ENCODE measurements around the gene ANKRD40. TPM values are rescaled to one million over a fixed set of nuclear protein-coding genes. Genes with fewer than 3 reads are reported as not detected.

The ANKRD40 gene
- total and polyA plus RNA-seq, 9 of the 15 experiments (the other 6 are each of a cell fraction or from before 2014, with no cell fraction given): 9.0 to 28.9 (median 27.7) TPM

DNA sequence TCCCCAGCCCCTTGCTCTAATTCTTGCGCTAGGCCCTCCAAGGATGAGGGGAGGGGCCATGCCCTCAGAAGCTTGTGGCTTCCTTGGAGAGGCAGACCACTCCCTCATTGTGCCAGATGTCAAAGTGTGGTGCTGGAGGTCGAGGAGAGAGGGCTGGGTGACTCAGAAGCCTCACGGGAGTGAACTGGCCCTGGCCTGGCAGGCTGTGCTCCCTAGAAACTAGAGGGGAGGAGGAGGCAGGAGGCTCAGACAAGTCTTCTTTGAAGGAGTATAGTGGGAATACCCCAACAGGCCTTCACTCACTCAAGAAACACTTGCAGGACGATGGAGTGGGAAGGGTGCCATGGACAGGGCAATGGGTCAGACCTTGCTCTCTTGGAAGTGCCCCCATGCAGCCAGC lies 18.5 kb downstream of the ANKRD40 start:
- no peak overlapping the region; a peak in 1 of 4 replicates for H3K9ac ChIP-seq (ENCODE audit: insufficient read depth in 1 of 2, low read depth in 2 of 2, low read length in 2 of 2)
- peaks cover 4 to 15% of the 10 kb centered on the region in 2 experiments; a peak in 3 of 5 replicates for H3K4me1 ChIP-seq (replicated peaks in 1 of 2; ENCODE audit: control insufficient read depth in 2 of 2, insufficient read depth in 2 of 2, low read length in 2 of 2)
- TF ChIP-seq ELF2 (CRISPR knock-in tag; IDR thresholded peaks at IDR 0.05): no peak
- no peak for TF ChIP-seq MCM3 (IDR thresholded peaks at IDR 0.05)
- no peak for TF ChIP-seq NBN (IDR thresholded peaks at IDR 0.05; ENCODE audit: low read depth)
- no peak for TF ChIP-seq RBM17 (IDR thresholded peaks at IDR 0.05; ENCODE audit: borderline replicate concordance, low read depth, low read length)
- TF ChIP-seq SIN3B (IDR thresholded peaks at IDR 0.05; ENCODE audit: low read depth): no peak
- TF ChIP-seq ESRRA (IDR thresholded peaks at IDR 0.05; ENCODE audit: borderline replicate concordance, low read depth): no peak
- no peak for TF ChIP-seq MBD2 (IDR thresholded peaks at IDR 0.05; ENCODE audit: borderline replicate concordance, low read depth)
- TF ChIP-seq RFX7 (CRISPR knock-in tag; IDR thresholded peaks at IDR 0.05): no peak
- H3K36me3 ChIP-seq (ENCODE audit: control insufficient read depth, insufficient read depth, low read length): peaks cover 20% of the 10 kb centered on the region
- DNase-seq (ENCODE audit: extremely low read depth in 1 of 4, low spot score in 3 of 4) (peak in 1 of 4 experiments; percentile 31), FAIRE-seq (peak; percentile 23), ATAC-seq (no peak; the same call in 2 of the 3 replicates)
- no peaks in the 10 kb centered on the region for H4K20me1 ChIP-seq (replicated peaks; ENCODE audit: control insufficient read depth, insufficient read depth, low read length)
- H3K9me1 ChIP-seq (ENCODE audit: control insufficient read depth, insufficient read depth, low read length): no peaks in the 10 kb centered on the region
- H3K4me2 ChIP-seq (ENCODE audit: insufficient read depth, low read length): no peak overlapping the region
- no peak overlapping the region for H3K27ac ChIP-seq (ENCODE audit: extremely low read depth, low read depth, low read length)
- H3K27me3 ChIP-seq (ENCODE audit: control insufficient read depth in 2 of 2, insufficient read depth in 2 of 2, low read length in 2 of 2): no peaks in the 10 kb centered on the region
- BruUV-seq (replicated peaks): no TSS peak
- in situ Hi-C loops (cut with MboI) (no loop called here), intact Hi-C loops (cut with micrococcal nuclease) (no loop called here)
- ChIA-PET CTCF (ENCODE audit: low intra/inter-chr PET ratio) (no interaction called here), POLR2A (no interaction called here)
- H3K79me2 ChIP-seq (ENCODE audit: control insufficient read depth, insufficient read depth, low read length): no peaks in the 10 kb centered on the region
- H3K9me3 ChIP-seq (replicated peaks; ENCODE audit: control insufficient read depth, insufficient read depth, low read depth, low read length): no peaks in the 10 kb centered on the region
- H2AFZ ChIP-seq (ENCODE audit: low read depth, low read length): no peak overlapping the region
- H3K4me3 ChIP-seq: no peak overlapping the region
- 6% methylated on average over 3 of the region's 4 CpGs for WGBS (ENCODE audit: insufficient coverage, low coverage, missing lambda C conversion rate)

DNA sequence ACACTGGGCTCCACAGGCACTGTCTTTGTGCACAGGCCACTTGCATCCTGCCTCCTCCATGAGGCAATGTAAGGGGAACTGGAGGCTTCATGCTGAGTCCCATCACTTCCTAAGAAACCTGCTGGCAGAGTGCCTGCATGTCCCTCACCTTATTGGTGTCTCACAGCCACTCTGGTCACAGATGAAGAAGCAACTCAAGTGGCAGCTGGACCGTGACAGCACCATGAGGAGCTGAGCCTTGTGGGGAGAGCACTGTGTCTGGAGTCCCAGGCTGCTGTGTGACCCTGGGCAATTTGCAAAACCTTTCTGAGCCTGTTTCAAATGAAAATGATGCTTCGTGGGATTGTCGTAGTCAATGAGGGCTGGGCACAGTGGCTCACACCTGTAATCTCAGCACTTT lies 19.5 kb downstream of the ANKRD40 start:
- Histone ChIP-seq H3K4me3 (no peak overlapping the region), H3K9me3 (replicated peaks; ENCODE audit: control insufficient read depth, insufficient read depth, low read depth, low read length) (no peaks in the 10 kb centered on the region), H3K4me2 (ENCODE audit: insufficient read depth, low read length) (no peak overlapping the region), H3K4me1 (replicated peaks in 1 of 2; ENCODE audit: control insufficient read depth in 2 of 2, insufficient read depth in 2 of 2, low read length in 2 of 2) (peaks cover 4 to 22% of the 10 kb centered on the region in 2 experiments; a peak in 3 of 5 replicates), H3K79me2 (ENCODE audit: control insufficient read depth, insufficient read depth, low read length) (no peaks in the 10 kb centered on the region), H4K20me1 (replicated peaks; ENCODE audit: control insufficient read depth, insufficient read depth, low read length) (no peaks in the 10 kb centered on the region), H3K9ac (ENCODE audit: insufficient read depth in 1 of 2, low read depth in 2 of 2, low read length in 2 of 2) (no peak overlapping the region), H3K36me3 (ENCODE audit: control insufficient read depth, insufficient read depth, low read length) (peaks cover 10% of the 10 kb centered on the region; the same call in 2 of the 3 replicates), H3K9me1 (ENCODE audit: control insufficient read depth, insufficient read depth, low read length) (no peaks in the 10 kb centered on the region), H3K27me3 (ENCODE audit: control insufficient read depth in 2 of 2, insufficient read depth in 2 of 2, low read length in 2 of 2) (no peaks in the 10 kb centered on the region), H2AFZ (ENCODE audit: low read depth, low read length) (no peak overlapping the region), H3K27ac (ENCODE audit: extremely low read depth, low read depth, low read length) (no peak overlapping the region)
- in situ Hi-C loops (cut with MboI) (no loop called here), intact Hi-C loops (cut with micrococcal nuclease) (no loop called here)
- ChIA-PET CTCF (ENCODE audit: low intra/inter-chr PET ratio) (interaction anchor here (0.7 kb wide), 1 partner anchor 204 kb away, joined by 3 read pairs; no protein-coding TSS in a partner anchor), POLR2A (no interaction called here)
- no peak for FAIRE-seq
- no TSS peak for BruUV-seq (replicated peaks)
- ATAC-seq: no peak
- 54% methylated on average over 3 of the region's 3 CpGs for WGBS (ENCODE audit: insufficient coverage, low coverage, missing lambda C conversion rate)
- no peak for DNase-seq (ENCODE audit: extremely low read depth in 1 of 4, low spot score in 3 of 4)
- TF ChIP-seq FOXP1 (CRISPR knock-in tag; IDR thresholded peaks at IDR 0.05) (no peak), NCOA2 (IDR thresholded peaks at IDR 0.05; ENCODE audit: partially characterized antibody in 2 of 2) (no peak), TARDBP (IDR thresholded peaks at IDR 0.05) (no peak), ARID2 (IDR thresholded peaks at IDR 0.05) (no peak), RBM25 (IDR thresholded peaks at IDR 0.05; ENCODE audit: low read depth, low read length, severe bottlenecking) (peak; percentile 78), HDAC2 (IDR thresholded peaks at IDR 0.05) (peak; percentile 51; the same call in 1 of the 2 replicates), ZZZ3 (IDR thresholded peaks at IDR 0.05) (no peak), SMARCA5 (IDR thresholded peaks at IDR 0.05) (peak; percentile 88), NRF1 (conservative IDR thresholded peaks at IDR 0.05 in 1 of 2, IDR thresholded peaks at IDR 0.05 in 1 of 2) (no peak), ILF3 (IDR thresholded peaks at IDR 0.05; ENCODE audit: borderline replicate concordance) (no peak), BCOR (IDR thresholded peaks at IDR 0.05) (peak; percentile 98), MXI1 (IDR thresholded peaks at IDR 0.05; ENCODE audit: low read depth, low read length) (no peak), HIVEP1 (CRISPR knock-in tag; IDR thresholded peaks at IDR 0.05) (no peak), KLF16 (IDR thresholded peaks at IDR 0.05) (no peak)
